ENCODE measurements around the gene EEF1A2.

Gene EEF1A2

DNA sequence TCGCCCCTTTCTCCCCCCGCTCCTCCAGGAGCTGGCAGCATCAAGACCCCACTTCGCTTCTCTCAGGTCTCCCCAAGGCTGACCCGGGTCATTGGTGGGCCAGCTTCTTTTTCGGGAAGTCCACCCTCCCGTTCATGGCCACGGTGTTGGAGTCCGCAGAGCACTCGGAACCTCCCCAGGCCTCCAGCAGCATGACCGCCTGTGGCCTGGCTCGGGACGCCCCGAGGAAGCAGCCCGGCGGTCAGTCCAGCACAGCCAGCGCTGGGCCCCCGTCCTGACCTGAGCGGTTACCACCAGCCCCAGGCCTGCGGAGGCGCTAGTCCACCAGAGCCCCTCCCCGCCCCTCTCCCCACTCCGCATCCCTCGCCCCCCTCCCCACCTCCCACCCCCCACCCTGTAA, 22.7 kb upstream of the EEF1A2 start:
- Histone ChIP-seq H2AFZ (ENCODE audit: low read depth, low read length) (no peak overlapping the region), H3K4me3 (ENCODE audit: low read depth in 1 of 2, low read length in 2 of 2) (peak overlapping the region; percentile 52 to 82; a peak in 3 of 4 replicates), H4K20me1 (ENCODE audit: insufficient read depth, low read length) (peaks cover 22% of the 10 kb centered on the region), H3K4me2 (ENCODE audit: insufficient read depth, low read length) (peak overlapping the region; percentile 85), H3K36me3 (ENCODE audit: insufficient read depth, low read length) (peaks cover 25% of the 10 kb centered on the region), H3K27ac (ENCODE audit: low read length) (no peak overlapping the region), H3K79me2 (ENCODE audit: insufficient read depth, low read length) (peaks cover 11% of the 10 kb centered on the region), H3K9me3 (ENCODE audit: insufficient read depth, low read length, severe bottlenecking) (peaks cover 5% of the 10 kb centered on the region), H3K4me1 (ENCODE audit: insufficient read depth, low read length) (peaks cover 27% of the 10 kb centered on the region), H3K27me3 (ENCODE audit: insufficient read depth, low read length, poor library complexity) (peaks cover 5% of the 10 kb centered on the region), H3K9ac (ENCODE audit: low read depth, low read length) (peak overlapping the region; percentile 83)
- no peak for ATAC-seq (ENCODE audit: insufficient read depth, low read depth)
- DNase-seq = no peak
- no peak for TF ChIP-seq EZH2 (IDR thresholded peaks at IDR 0.05; ENCODE audit: borderline replicate concordance, low read depth, low read length, severe bottlenecking)
- TF ChIP-seq, protein P1, sequence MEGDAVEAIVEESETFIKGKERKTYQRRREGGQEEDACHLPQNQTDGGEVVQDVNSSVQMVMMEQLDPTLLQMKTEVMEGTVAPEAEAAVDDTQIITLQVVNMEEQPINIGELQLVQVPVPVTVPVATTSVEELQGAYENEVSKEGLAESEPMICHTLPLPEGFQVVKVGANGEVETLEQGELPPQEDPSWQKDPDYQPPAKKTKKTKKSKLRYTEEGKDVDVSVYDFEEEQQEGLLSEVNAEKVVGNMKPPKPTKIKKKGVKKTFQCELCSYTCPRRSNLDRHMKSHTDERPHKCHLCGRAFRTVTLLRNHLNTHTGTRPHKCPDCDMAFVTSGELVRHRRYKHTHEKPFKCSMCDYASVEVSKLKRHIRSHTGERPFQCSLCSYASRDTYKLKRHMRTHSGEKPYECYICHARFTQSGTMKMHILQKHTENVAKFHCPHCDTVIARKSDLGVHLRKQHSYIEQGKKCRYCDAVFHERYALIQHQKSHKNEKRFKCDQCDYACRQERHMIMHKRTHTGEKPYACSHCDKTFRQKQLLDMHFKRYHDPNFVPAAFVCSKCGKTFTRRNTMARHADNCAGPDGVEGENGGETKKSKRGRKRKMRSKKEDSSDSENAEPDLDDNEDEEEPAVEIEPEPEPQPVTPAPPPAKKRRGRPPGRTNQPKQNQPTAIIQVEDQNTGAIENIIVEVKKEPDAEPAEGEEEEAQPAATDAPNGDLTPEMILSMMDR (IDR thresholded peaks at IDR 0.05; ENCODE audit: borderline replicate concordance, extremely low read depth, low read length, poor library complexity, severe bottlenecking) = no peak

DNA sequence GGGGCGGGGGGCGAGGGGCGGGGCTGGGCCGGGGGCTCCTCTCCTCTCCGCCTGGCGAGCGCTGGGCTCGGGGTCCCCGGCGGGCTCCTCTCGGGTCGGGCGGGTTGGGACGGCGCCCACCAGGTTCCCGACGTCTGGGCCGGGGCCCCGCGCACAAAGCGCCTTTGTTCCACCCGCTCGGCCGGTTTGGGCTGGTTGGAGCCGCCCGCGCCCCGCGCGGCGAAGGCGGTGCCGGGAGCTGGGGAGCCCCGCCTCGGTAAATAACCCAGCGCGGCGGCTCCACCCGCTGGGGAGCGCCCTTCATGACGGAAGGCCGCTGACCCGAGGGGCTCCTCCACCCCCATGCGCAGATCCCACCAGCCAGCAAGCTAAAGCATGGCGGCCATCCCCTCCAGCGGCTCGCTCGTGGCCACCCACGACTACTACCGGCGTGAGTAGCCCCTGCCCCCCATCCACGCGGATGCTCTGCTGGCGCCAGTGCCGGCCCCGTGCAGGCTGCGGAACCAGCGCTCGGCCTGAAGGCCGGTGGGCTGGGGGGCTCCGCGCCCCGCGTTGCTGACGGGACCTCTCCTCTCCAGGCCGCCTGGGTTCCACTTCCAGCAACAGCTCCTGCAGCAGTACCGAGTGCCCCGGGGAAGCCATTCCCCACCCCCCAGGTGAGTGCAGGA, 22.2 kb upstream of the EEF1A2 start:
- peak; percentile 75 for DNase-seq
- TF ChIP-seq, protein P1 (IDR thresholded peaks at IDR 0.05; ENCODE audit: borderline replicate concordance, extremely low read depth, low read length, poor library complexity, severe bottlenecking) = peak; percentile 29
- TF ChIP-seq EZH2 (IDR thresholded peaks at IDR 0.05; ENCODE audit: borderline replicate concordance, low read depth, low read length, severe bottlenecking) = no peak
- Histone ChIP-seq H3K4me2 (ENCODE audit: insufficient read depth, low read length) (peak overlapping the region; percentile 85), H3K4me1 (ENCODE audit: insufficient read depth, low read length) (peaks cover 27% of the 10 kb centered on the region), H3K79me2 (ENCODE audit: insufficient read depth, low read length) (peaks cover 11% of the 10 kb centered on the region), H2AFZ (ENCODE audit: low read depth, low read length) (peak overlapping the region; percentile 73), H3K27ac (ENCODE audit: low read length) (peak overlapping the region; percentile 82), H3K27me3 (ENCODE audit: insufficient read depth, low read length, poor library complexity) (peaks cover 5% of the 10 kb centered on the region), H3K4me3 (ENCODE audit: low read depth in 1 of 2, low read length in 2 of 2) (peak overlapping the region; percentile 52 to 82), H3K9ac (ENCODE audit: low read depth, low read length) (peak overlapping the region; percentile 83), H3K36me3 (ENCODE audit: insufficient read depth, low read length) (peaks cover 25% of the 10 kb centered on the region), H4K20me1 (ENCODE audit: insufficient read depth, low read length) (peaks cover 22% of the 10 kb centered on the region), H3K9me3 (ENCODE audit: insufficient read depth, low read length, severe bottlenecking) (peaks cover 5% of the 10 kb centered on the region)
- ATAC-seq (ENCODE audit: insufficient read depth, low read depth) = peak; percentile 72

DNA sequence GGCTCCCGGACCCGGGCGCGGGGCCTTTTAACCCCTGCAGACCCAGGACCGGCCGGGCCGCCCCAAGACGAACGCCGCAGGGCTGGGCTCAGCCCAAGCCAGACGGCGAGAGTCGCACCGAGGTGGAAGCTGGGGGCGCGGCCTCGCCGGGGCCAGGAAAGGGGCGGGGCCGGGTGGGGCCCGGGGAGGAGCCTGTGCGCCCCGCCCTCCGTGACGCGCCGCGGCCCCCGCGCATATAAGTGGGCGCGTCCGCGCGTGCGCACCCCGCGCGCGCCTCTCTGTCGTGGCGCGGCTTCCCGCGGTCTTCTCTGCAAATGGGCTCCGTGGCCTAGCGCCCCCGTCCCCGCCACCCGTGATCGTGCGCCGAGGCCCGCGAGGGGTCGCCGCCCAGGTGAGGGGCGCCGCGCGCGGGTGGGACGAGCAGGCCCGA, 21.6 kb upstream of the EEF1A2 start, which contains the start of gene PPDPF:
Gene PPDPF (plus strand): TSS at position 262 of the 430 bp plus-strand sequence. CDS start 544 bp downstream, outside the sequence.
- Histone ChIP-seq H3K36me3 (ENCODE audit: insufficient read depth, low read length) (peaks cover 25% of the 10 kb centered on the region), H3K4me1 (ENCODE audit: insufficient read depth, low read length) (peaks cover 27% of the 10 kb centered on the region), H3K79me2 (ENCODE audit: insufficient read depth, low read length) (peaks cover 11% of the 10 kb centered on the region), H4K20me1 (ENCODE audit: insufficient read depth, low read length) (peaks cover 22% of the 10 kb centered on the region), H2AFZ (ENCODE audit: low read depth, low read length) (peak within 1 kb of the TSS; percentile 90), H3K9me3 (ENCODE audit: insufficient read depth, low read length, severe bottlenecking) (peaks cover 5% of the 10 kb centered on the region), H3K4me3 (ENCODE audit: low read depth in 1 of 2, low read length in 2 of 2) (peak within 1 kb of the TSS; percentile 52 to 82), H3K9ac (ENCODE audit: low read depth, low read length) (peak within 1 kb of the TSS; percentile 83), H3K27ac (ENCODE audit: low read length) (peak within 1 kb of the TSS; percentile 82), H3K4me2 (ENCODE audit: insufficient read depth, low read length) (peak within 1 kb of the TSS; percentile 85), H3K27me3 (ENCODE audit: insufficient read depth, low read length, poor library complexity) (peaks cover 5% of the 10 kb centered on the region)
- TF ChIP-seq, protein P1 (IDR thresholded peaks at IDR 0.05; ENCODE audit: borderline replicate concordance, extremely low read depth, low read length, poor library complexity, severe bottlenecking) = no peak
- no peak for TF ChIP-seq EZH2 (IDR thresholded peaks at IDR 0.05; ENCODE audit: borderline replicate concordance, low read depth, low read length, severe bottlenecking)
- ATAC-seq (ENCODE audit: insufficient read depth, low read depth) = peak; percentile 81
- DNase-seq = peak; percentile 82

All from DND-41 (cell line).